Tibial nerve (tissue), 4 donors: Measurements from ENCODE around the gene ZNF747.

ENCODE experiments used
- EP300 ChIP-seq, 2 donors: sonication (generic); formaldehyde crosslinking; IDR thresholded peaks; one replicate each; pipeline ENCODE4 v1.6.1; 2017; ENCODE audit warnings: antibody characterized with exemption in 2 of 2, mild to moderate bottlenecking in 1 of 2
- POLR2A ChIP-seq, 2 donors: fragments of 450-650 bp; IDR thresholded peaks; one replicate each; pipeline ENCODE4 v1.6.1; 2017; ENCODE audit warnings: antibody characterized with exemption in 2 of 2, mild to moderate bottlenecking in 2 of 2, moderate library complexity in 2 of 2
- TF ChIP-seq, protein P1 (sequence below), 5 experiments: fragments of 200-600 bp in 3 of 5; fragments of 450-650 bp in 2 of 5; sonication (generic) in 3 of 5; IDR thresholded peaks; one replicate each; pipeline ENCODE4 v1.5.1; 2016 to 2019; ENCODE audit warnings: antibody characterized with exemption in 5 of 5, mild to moderate bottlenecking in 3 of 5, moderate library complexity in 2 of 5

DNA sequence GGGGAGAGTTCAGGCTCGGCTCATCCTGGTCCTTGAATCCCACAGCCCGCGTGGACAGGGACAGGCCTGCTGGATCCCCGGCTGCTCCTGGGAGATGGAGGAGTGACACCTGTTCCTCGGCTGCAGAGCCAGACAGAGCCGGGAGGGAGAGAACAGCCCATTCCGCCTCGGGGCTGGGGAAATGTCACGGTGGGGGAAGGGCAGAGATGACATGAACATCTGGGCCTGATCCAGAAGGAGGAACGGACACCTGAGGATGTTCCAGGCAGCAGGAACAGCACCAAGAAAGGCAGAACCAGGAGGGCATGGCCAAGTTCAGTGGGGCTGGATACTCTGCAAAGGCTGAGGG is 21.4 kb upstream of the ZNF747 start:
- TF ChIP-seq, protein P1, sequence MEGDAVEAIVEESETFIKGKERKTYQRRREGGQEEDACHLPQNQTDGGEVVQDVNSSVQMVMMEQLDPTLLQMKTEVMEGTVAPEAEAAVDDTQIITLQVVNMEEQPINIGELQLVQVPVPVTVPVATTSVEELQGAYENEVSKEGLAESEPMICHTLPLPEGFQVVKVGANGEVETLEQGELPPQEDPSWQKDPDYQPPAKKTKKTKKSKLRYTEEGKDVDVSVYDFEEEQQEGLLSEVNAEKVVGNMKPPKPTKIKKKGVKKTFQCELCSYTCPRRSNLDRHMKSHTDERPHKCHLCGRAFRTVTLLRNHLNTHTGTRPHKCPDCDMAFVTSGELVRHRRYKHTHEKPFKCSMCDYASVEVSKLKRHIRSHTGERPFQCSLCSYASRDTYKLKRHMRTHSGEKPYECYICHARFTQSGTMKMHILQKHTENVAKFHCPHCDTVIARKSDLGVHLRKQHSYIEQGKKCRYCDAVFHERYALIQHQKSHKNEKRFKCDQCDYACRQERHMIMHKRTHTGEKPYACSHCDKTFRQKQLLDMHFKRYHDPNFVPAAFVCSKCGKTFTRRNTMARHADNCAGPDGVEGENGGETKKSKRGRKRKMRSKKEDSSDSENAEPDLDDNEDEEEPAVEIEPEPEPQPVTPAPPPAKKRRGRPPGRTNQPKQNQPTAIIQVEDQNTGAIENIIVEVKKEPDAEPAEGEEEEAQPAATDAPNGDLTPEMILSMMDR (IDR thresholded peaks at IDR 0.05): no peak
- TF ChIP-seq POLR2A (IDR thresholded peaks at IDR 0.05): no peak
- TF ChIP-seq EP300 (IDR thresholded peaks at IDR 0.05): no peak
